ENCODE data around the gene SLC22A17.

Gene SLC22A17

DNA sequence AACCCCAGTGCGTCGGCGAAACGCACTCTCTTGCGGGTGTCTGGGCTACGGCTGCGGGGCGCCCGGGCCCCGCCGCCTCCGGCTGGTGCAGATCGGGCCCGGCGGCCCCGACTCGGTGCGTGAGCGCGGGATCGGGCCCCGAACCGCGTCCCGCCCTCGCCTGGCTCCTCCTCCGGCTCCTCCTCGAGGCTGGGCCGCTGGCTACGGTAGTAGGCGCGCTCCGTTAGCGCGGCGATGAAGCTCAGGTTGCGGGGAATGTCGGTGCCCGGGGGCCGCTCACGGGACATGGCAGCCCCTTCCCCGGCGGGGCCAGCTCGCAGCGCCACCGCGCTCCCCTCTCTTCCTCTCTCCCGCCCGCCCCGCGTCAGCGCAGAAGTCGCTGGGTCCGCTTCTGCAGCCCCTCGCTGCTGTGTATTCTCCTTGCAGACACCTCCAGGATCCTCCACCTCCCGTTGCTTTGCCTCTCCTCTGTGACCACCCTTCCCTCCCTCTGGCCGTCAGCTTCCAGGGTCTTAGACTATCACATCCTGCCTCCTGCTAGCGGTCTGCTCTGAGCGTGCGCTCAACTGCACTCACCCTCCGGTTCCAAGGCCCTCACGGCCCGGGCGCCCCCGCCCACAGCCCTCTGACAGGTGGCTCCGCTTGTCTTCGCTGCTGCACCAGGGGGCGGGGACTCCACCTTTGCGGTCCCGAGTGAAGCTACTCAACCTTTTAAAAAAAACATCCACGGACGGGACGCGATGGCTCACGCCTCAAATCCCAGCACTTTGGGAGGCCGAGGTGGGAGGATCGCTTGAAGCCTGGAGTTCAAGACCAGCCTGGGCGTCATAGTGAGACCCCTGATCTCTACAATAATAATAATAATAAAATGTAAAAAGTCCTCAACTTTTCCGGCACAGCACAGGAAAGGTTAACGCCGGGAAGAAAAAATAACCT is 50.1 kb downstream of the SLC22A17 start, which contains the start of gene PPP1R3E:
Gene PPP1R3E (minus strand): TSS at position 570 of the 936 bp plus-strand sequence. CDS start 283 bp downstream, at position 287.
- H3K4me3 ChIP-seq (ENCODE audit: low read length) = peak within 1 kb of the TSS; percentile 56
- H3K9me3 ChIP-seq (ENCODE audit: control insufficient read depth, low read length) = no peaks in the 10 kb centered on the region
- H3K9ac ChIP-seq (ENCODE audit: low read length) = peak within 1 kb of the TSS; percentile 83
- H3K4me1 ChIP-seq (ENCODE audit: control insufficient read depth, insufficient read depth, low read length) = peaks cover 37% of the 10 kb centered on the region
- no peaks in the 10 kb centered on the region for H3K36me3 ChIP-seq (ENCODE audit: control insufficient read depth, insufficient read depth, low read length)
- no peaks in the 10 kb centered on the region for H3K27me3 ChIP-seq (ENCODE audit: control insufficient read depth, insufficient read depth, low read length)

DNA sequence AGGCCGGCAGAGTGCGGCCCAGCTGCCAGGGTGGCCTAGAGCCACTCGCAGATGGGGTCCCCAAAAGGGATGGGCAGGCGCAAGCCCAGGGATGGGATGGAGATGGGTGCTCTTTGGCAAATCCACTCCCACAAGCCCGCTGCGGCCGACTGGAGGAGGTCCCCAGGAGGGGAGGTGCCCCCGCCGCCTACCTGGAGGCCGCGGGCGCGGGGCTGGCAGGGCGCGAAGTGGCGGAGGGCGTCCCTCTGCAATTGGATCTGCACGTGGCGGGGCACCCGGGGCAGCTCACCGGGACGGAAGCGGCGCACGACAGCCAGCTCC is 50.8 kb downstream of the SLC22A17 start:
- Histone ChIP-seq H3K9ac (ENCODE audit: low read length) (peak overlapping the region; percentile 83), H3K4me1 (ENCODE audit: control insufficient read depth, insufficient read depth, low read length) (peaks cover 30% of the 10 kb centered on the region), H3K27me3 (ENCODE audit: control insufficient read depth, insufficient read depth, low read length) (no peaks in the 10 kb centered on the region), H3K9me3 (ENCODE audit: control insufficient read depth, low read length) (no peaks in the 10 kb centered on the region), H3K4me3 (ENCODE audit: low read length) (peak overlapping the region; percentile 42), H3K36me3 (ENCODE audit: control insufficient read depth, insufficient read depth, low read length) (no peaks in the 10 kb centered on the region)

DNA sequence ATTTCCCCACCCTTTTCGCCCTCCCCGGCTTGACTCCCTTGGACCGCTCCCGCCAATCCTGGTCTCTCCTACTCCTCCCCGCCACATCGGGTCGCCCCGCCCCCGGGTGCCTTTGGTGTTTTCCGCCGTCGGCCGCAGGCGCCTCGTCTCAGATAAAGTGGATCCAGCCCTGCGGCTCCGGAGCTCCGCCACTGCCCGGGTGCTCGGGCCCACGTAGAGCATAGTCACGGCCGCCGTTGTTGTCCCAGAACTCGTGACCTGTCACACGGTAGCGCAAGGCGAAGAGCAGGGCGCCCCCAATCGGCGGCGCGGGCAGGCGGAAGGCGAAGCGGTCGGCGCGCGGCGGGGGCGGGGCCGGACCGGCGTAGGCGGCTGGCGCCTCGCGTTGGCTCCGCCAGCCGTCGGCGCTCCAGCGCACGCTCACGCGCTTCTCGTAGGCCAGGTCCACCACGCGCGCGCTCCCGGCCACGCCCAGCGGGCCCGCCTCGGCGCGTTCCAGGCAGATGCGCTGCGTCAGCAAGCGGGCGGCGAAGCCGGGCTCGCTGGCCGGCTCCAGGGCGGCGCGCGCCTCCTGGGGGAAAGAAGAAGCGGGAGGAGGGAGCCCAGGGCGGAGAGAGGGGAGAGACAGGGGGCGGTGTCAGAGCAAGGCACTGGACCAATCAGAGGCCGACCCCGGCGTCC is 51.3 kb downstream of the SLC22A17 start:
- Histone ChIP-seq H3K9ac (ENCODE audit: low read length) (peak overlapping the region; percentile 88), H3K4me3 (ENCODE audit: low read length) (no peak overlapping the region), H3K27me3 (ENCODE audit: control insufficient read depth, insufficient read depth, low read length) (no peaks in the 10 kb centered on the region), H3K36me3 (ENCODE audit: control insufficient read depth, insufficient read depth, low read length) (no peaks in the 10 kb centered on the region), H3K4me1 (ENCODE audit: control insufficient read depth, insufficient read depth, low read length) (peaks cover 29% of the 10 kb centered on the region), H3K9me3 (ENCODE audit: control insufficient read depth, low read length) (no peaks in the 10 kb centered on the region)

DNA sequence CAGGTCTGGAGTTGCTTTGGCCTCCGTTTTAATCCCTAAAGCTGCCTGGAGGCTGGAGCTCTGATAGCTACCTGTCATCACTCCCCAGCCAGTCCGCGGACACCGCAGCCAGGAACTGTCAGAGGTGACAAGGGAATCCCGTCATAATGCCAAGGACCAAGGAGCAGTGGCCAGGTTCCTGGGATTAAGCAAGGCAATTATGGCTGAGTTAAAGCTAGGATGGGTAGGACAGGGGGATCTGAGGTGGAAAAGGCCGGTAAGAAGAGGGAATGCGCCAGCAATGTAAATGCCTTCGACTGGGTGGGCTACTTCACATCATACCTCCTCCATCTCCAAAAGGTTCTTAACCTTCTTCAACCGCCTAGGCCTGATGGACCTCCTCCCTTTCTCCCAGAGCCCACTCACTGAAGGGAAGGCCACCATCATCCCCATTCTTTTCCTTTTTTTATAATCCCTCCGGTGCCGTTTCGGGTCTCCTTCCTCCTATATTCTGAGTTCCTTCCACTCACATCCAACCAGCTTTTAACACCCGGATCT is 51.9 kb downstream of the SLC22A17 start:
- Histone ChIP-seq H3K9me3 (ENCODE audit: control insufficient read depth, low read length) (no peaks in the 10 kb centered on the region), H3K9ac (ENCODE audit: low read length) (peak overlapping the region; percentile 88), H3K4me3 (ENCODE audit: low read length) (peak overlapping the region; percentile 61), H3K4me1 (ENCODE audit: control insufficient read depth, insufficient read depth, low read length) (peaks cover 23% of the 10 kb centered on the region), H3K27me3 (ENCODE audit: control insufficient read depth, insufficient read depth, low read length) (no peaks in the 10 kb centered on the region), H3K36me3 (ENCODE audit: control insufficient read depth, insufficient read depth, low read length) (no peaks in the 10 kb centered on the region)

DNA sequence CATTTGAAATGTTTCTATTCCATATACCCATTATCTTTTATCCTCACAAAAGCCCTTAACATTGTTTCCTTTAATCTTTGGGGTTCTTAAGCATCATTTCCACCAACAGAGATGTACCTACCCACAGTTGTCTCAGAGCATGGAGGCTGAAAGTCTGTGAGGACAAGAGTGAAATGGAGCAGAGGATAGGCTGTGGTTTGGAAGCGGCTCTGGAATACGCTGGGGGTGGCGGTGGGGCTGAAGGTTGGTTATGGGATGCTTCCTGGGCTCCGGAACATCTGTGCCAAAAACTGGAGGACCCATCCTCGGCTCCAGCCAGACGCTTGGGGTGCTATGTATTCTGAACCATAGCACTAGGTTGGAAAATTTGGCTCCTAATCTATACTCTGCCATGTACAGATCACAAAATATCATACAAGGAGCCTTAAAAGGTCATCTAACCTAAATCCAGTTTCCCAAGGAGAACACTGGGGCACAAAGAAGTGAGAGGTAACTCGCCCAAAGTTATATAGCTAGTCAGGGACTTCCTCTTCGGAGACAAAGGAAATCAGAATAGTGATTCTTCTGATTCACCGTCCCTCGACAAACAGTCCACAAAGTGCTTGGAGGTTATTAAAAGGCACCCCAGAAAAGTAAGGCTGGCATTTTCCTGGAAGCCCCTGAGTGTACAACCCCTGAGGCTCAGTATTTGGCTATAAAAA is 52.6 kb downstream of the SLC22A17 start:
- Histone ChIP-seq H3K9me3 (ENCODE audit: control insufficient read depth, low read length) (no peaks in the 10 kb centered on the region), H3K4me3 (ENCODE audit: low read length) (peak overlapping the region; percentile 61), H3K27me3 (ENCODE audit: control insufficient read depth, insufficient read depth, low read length) (no peaks in the 10 kb centered on the region), H3K9ac (ENCODE audit: low read length) (peak overlapping the region; percentile 88), H3K4me1 (ENCODE audit: control insufficient read depth, insufficient read depth, low read length) (peaks cover 26% of the 10 kb centered on the region), H3K36me3 (ENCODE audit: control insufficient read depth, insufficient read depth, low read length) (no peaks in the 10 kb centered on the region)

DNA sequence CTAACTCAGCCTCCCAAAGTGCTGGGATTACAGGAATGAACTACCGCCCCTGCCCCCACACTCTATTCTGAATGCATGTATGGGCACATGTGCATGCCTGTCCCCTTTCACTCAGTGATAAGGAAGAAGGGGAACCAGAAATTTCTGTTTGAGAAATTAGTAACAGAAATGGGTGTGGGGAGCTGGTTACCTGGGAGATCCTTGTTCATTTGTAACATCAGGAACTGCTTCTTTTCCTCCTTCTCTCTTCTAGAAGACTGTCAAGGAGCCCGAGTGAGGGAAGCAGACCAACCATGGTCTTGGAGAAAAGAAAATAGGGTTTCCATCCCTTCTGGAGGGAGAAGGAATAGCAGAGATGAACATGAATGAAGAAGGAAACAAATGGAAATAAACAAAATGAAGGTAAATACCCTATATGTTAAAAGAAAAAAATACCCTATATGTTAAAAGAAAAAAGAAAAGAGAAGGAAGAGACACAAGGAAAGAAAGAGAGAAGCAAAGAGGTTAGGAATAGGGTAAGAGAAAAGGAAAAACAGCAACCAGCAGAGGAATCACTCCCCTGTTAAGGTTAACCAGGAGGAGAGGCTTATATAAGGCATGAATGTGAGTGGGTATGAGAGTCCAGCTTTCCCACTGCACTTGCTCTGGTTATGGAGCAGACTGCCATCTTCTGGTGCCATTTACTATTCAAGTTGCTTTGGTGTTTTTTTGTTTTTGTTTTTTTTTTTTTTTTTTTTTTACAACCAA is 53.3 kb downstream of the SLC22A17 start:
- H3K27me3 ChIP-seq (ENCODE audit: control insufficient read depth, insufficient read depth, low read length) = no peaks in the 10 kb centered on the region
- no peaks in the 10 kb centered on the region for H3K36me3 ChIP-seq (ENCODE audit: control insufficient read depth, insufficient read depth, low read length)
- no peak overlapping the region for H3K4me3 ChIP-seq (ENCODE audit: low read length)
- H3K4me1 ChIP-seq (ENCODE audit: control insufficient read depth, insufficient read depth, low read length) = peaks cover 32% of the 10 kb centered on the region
- H3K9ac ChIP-seq (ENCODE audit: low read length) = no peak overlapping the region
- H3K9me3 ChIP-seq (ENCODE audit: control insufficient read depth, low read length) = no peaks in the 10 kb centered on the region

DNA sequence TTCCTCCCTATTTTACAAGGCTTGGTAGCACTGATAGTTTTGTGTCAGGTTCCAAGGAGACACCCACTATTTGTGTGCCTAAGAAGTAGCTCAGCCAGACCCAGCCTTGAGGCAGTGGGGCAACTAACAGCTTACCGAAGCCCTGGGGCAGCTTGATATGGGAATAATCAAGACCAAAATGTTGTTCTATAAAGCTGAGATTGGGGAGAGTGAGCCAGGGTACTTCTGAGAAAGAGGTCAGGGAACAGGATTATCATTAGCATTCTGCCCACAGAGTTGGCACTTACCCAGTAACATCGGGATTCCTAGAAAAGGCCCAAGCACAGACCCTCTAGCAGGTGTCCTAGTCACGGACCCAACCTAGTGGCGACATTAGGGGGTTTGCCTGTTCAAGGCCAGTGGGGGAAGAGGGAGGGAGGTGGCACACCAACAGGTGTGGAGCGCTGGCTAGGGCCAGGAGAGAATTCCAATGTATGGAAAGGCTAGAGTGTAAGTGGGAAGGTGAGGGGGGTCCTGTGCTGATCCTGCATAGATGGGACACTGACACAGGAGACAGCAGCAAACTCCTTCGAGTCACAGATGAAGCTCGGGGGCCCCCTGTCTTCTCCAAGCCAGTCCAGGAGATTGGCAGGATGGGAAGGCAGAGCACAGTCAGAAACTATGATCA is 54.9 kb downstream of the SLC22A17 start:
- H3K4me3 ChIP-seq (ENCODE audit: low read length) = no peak overlapping the region
- no peaks in the 10 kb centered on the region for H3K9me3 ChIP-seq (ENCODE audit: control insufficient read depth, low read length)
- H3K4me1 ChIP-seq (ENCODE audit: control insufficient read depth, insufficient read depth, low read length) = peaks cover 32% of the 10 kb centered on the region
- H3K9ac ChIP-seq (ENCODE audit: low read length) = no peak overlapping the region
- H3K27me3 ChIP-seq (ENCODE audit: control insufficient read depth, insufficient read depth, low read length) = no peaks in the 10 kb centered on the region
- H3K36me3 ChIP-seq (ENCODE audit: control insufficient read depth, insufficient read depth, low read length) = no peaks in the 10 kb centered on the region

DNA sequence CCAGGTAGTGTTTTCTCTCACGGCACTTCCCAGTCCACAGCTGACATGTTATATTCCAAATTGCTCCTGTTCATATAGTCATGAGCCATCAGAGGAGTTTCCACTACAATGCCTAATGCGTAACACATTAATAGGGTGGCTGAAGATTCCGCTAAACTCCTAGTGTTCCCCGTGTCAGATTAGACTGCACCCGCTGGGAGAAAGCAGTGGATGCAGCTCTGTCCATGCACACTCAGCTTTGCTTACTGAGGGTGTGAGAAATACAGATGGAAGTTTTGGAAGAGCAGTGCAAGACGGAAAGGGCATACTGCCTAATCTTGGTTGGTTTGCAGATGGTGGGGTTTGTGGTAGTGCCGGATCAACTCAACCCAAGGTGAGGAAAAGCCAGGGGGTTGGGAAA is 55.6 kb downstream of the SLC22A17 start:
- Histone ChIP-seq H3K27me3 (ENCODE audit: control insufficient read depth, insufficient read depth, low read length) (no peaks in the 10 kb centered on the region), H3K36me3 (ENCODE audit: control insufficient read depth, insufficient read depth, low read length) (no peaks in the 10 kb centered on the region), H3K4me3 (ENCODE audit: low read length) (no peak overlapping the region), H3K9ac (ENCODE audit: low read length) (no peak overlapping the region), H3K9me3 (ENCODE audit: control insufficient read depth, low read length) (no peaks in the 10 kb centered on the region), H3K4me1 (ENCODE audit: control insufficient read depth, insufficient read depth, low read length) (peaks cover 32% of the 10 kb centered on the region)
